GM12875 (cell line): ENCODE results near the gene TNFRSF25.
"Not testable (repeated sequence)": the region's sequence is repeated elsewhere in the genome, so short reads cannot be mapped to it uniquely, and the experiment has no call there.

Experiments used
- H3K4me3 ChIP-seq: one replicate; pipeline ENCODE4 v1.5.1; 2011; ENCODE audit warnings: low read depth, low read length, control low read depth
- TF ChIP-seq, protein P1 (sequence below): IDR thresholded peaks from 2 replicates; pipeline ENCODE4 v1.5.1; 2011; ENCODE audit warnings: low read depth, mild to moderate bottlenecking, control low read depth, inconsistent platforms, low read length, moderate library complexity, borderline replicate concordance; ENCODE audit not compliant: insufficient read depth

The TNFRSF25 gene

GRCh38 chr1:6496890-6497214 lies 30.9 kb upstream of the TNFRSF25 start:
- TF ChIP-seq, protein P1, sequence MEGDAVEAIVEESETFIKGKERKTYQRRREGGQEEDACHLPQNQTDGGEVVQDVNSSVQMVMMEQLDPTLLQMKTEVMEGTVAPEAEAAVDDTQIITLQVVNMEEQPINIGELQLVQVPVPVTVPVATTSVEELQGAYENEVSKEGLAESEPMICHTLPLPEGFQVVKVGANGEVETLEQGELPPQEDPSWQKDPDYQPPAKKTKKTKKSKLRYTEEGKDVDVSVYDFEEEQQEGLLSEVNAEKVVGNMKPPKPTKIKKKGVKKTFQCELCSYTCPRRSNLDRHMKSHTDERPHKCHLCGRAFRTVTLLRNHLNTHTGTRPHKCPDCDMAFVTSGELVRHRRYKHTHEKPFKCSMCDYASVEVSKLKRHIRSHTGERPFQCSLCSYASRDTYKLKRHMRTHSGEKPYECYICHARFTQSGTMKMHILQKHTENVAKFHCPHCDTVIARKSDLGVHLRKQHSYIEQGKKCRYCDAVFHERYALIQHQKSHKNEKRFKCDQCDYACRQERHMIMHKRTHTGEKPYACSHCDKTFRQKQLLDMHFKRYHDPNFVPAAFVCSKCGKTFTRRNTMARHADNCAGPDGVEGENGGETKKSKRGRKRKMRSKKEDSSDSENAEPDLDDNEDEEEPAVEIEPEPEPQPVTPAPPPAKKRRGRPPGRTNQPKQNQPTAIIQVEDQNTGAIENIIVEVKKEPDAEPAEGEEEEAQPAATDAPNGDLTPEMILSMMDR, result no peak
- no peak overlapping the region for H3K4me3 ChIP-seq

GRCh38 chr1:6496365-6496721 lies 30.4 kb upstream of the TNFRSF25 start:
- TF ChIP-seq, protein P1, result no peak
- H3K4me3 ChIP-seq, result no peak overlapping the region

DNA sequence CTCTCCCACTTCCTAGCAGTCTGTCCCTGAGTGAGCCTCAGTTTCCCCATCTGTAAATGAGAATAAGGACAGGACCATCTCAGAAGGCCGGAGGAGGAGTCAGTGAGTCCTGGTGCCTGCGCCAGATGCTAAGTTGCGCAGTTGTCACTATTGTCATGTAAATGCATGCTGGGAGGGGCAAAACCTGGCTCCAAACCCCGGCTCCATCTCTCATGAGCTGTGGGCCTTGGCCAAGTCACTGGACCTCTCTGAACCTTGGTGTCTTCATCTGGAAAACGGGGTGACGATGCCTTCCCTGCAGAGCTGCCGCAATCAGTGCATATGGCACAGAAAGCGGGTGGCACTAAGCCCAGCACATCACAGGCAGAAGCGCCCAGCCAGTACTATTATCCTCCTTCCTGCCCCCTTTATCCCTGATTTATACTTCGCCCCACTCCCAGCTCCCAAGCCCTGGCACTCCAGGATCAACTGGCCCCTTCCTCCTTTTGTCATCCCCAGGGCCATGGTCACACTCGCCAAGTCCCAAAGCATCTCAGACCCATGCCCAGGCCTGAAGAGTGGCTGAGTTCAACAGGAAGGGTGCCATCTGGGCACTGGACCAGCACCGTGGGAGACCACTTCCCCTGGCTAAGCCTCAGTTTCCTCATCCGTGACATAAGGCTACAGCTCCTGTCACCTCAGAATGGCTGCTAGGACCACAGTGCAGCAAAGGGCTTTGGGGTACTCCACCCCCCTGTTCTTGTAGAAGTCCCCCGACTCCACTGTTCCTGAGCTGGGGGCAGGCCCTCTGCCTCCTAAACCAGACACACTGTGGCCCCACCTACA lies 29.8 kb upstream of the TNFRSF25 start:
- H3K4me3 ChIP-seq, result no peak overlapping the region
- TF ChIP-seq, protein P1, result no peak

DNA sequence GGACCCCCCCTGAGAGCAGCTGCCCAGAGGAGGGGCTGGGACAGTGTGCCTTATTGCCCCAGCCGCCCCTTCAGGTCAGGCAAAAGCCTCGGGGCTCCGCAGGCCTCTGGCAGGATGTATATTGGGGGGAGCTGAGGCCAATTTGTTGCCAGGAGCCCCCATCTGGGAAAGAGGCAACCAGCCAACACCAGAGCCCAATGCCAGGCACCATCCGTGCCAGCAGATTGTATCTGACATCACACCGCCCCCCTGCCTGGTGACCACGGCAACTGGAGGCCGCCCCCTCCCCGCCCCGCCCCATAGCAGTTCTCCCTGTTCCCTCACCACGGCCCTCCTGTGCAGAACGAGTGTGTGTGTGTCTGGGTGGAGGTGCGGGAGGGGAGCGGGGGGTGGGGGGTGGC lies 29.1 kb upstream of the TNFRSF25 start:
- H3K4me3 ChIP-seq, result no peak overlapping the region
- TF ChIP-seq, protein P1, result no peak

DNA sequence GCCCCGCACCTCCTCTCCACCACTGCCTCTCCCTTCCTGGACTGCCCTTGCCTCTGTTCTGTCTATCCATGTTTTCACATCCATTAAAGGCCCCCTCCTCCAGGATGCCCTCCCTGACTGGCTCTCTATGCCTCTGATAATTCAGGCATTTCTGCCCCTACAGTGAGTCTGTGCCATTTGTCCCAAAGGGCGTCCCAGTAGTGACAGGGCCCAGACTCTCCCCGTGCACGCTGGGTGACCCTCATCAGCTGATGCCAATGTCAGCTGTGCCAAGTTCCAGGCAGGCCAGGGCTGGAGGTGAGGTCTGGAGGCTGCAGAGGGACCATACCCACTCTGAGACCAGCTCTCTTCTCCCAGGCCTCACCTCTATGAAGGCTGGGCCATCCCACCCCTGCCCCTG lies 28.7 kb upstream of the TNFRSF25 start:
- TF ChIP-seq, protein P1, result no peak
- H3K4me3 ChIP-seq, result no peak overlapping the region

GRCh38 chr1:6493834-6494223 lies 27.9 kb upstream of the TNFRSF25 start:
- H3K4me3 ChIP-seq, result not testable (repeated sequence)

- TF ChIP-seq, protein P1, result no peak
- H3K4me3 ChIP-seq, result no peak overlapping the region
Measured at GRCh38 chr1:6491966-6492365, 26.0 kb upstream of the TNFRSF25 start.
